HCT116 (cell line): ENCODE data around the gene SDK2. TPM values are rescaled to one million over a fixed set of nuclear protein-coding genes. Genes with fewer than 3 reads are reported as not detected.

Experiments used
- ATAC-seq: fragments of 200-7000 bp; cut with Tn5 transposase; 2 replicates; pipeline ENCODE4 v1.9.1; 2020; ENCODE audit warnings: mild to moderate bottlenecking, moderate library complexity
- BruUV-seq: library from RNA; stranded (reverse); fragments of 400-500 nt; replicated peaks from 2 replicates; lab custom pipeline; 2021; lab: Mats Ljungman, UMichigan
- CTCF ChIA-PET: fragments of 300-600 bp; sonication (Branson Sonifier 250); formaldehyde crosslinking; loops from one replicate; lab custom pipeline; 2021; ENCODE audit warnings: antibody characterized with exemption; lab: Charles Lee
- POLR2A ChIA-PET: fragments of 300-600, 350-600 bp; sonication (Branson Sonifier 250); formaldehyde crosslinking; loops from one replicate; lab custom pipeline; 2021; ENCODE audit warnings: antibody characterized with exemption; lab: Charles Lee
- RAD21 ChIA-PET, 2 experiments: fragments of 300-600 bp; sonication (Branson Sonifier 250); formaldehyde crosslinking; loops; one replicate each; lab custom pipeline; 2023; ENCODE audit warnings: low total read pairs in 2 of 2; ENCODE audit not compliant: uncharacterized antibody in 2 of 2, unreplicated experiment in 2 of 2, low non-redundant PET in 1 of 2; lab: Charles Lee
- DNase-seq: peaks from one replicate; pipeline ENCODE4 v3.0.0-alpha.2; 2010; ENCODE audit warnings: low read depth, low spot score
- H2AFZ ChIP-seq: fragments of 200-600 bp; shearing (Covaris generic), sonication (generic); 2 replicates; pipeline ENCODE4 v1.6.1; 2017; ENCODE audit warnings: low read depth, mixed run types, mixed read lengths, antibody characterized with exemption, low read length; ENCODE audit not compliant: poor library complexity, severe bottlenecking
- H3K27ac ChIP-seq: 2 replicates; pipeline ENCODE4 v1.5.1; 2012; ENCODE audit warnings: low read depth, low read length
- H3K27me3 ChIP-seq: fragments of 200-600 bp; sonication (generic); 2 replicates; pipeline ENCODE4 v1.6.1; 2016; ENCODE audit warnings: mixed run types, low read length, mixed read lengths; ENCODE audit not compliant: insufficient read depth
- H3K36me3 ChIP-seq, 2 experiments: fragments of 200-500 bp in 1 of 2; fragments of 200-600 bp in 1 of 2; sonication (Bioruptor generic) in 1 of 2; sonication (generic) in 1 of 2; 2 replicates each; pipeline versions ENCODE4 v1.5.1 to v1.6.1; 2014 to 2016; ENCODE audit warnings: low read length in 2 of 2, inconsistent platforms in 1 of 2, mixed read lengths in 1 of 2, mixed run types in 1 of 2; ENCODE audit not compliant: insufficient read depth in 2 of 2, control insufficient read depth in 1 of 2
- H3K4me1 ChIP-seq, 2 experiments: fragments of 200-600 bp in 1 of 2; sonication (generic) in 1 of 2; 2 replicates each; pipeline versions ENCODE4 v1.5.1 to v1.6.1; 2012 to 2017; ENCODE audit warnings: low read length in 2 of 2, inconsistent platforms in 1 of 2, mild to moderate bottlenecking in 1 of 2, mixed read lengths in 1 of 2, mixed run types in 1 of 2, moderate library complexity in 1 of 2; ENCODE audit not compliant: insufficient read depth in 2 of 2, control insufficient read depth in 1 of 2
- H3K4me2 ChIP-seq: fragments of 200-600 bp; sonication (generic); 2 replicates; pipeline ENCODE4 v1.6.1; 2017; ENCODE audit warnings: mixed run types, low read length, mixed read lengths
- H3K4me3 ChIP-seq, 2 experiments: fragments of 200-600 bp in 1 of 2; sonication (generic) in 1 of 2; replicated peaks in 1 of 2; 2 replicates each; pipeline ENCODE4 v1.5.1; 2011 to 2016; ENCODE audit warnings: low read length in 2 of 2, control low read depth in 1 of 2, low read depth in 1 of 2, mild to moderate bottlenecking in 1 of 2, mixed read lengths in 1 of 2, mixed run types in 1 of 2
- H3K79me2 ChIP-seq: fragments of 200-600 bp; sonication (generic); 2 replicates; pipeline ENCODE4 v1.6.1; 2017; ENCODE audit warnings: mild to moderate bottlenecking, mixed run types, low read length, moderate library complexity, mixed read lengths; ENCODE audit not compliant: insufficient read depth
- H3K9ac ChIP-seq: fragments of 200-600 bp; sonication (generic); 2 replicates; pipeline ENCODE4 v1.6.1; 2016; ENCODE audit warnings: low read length, mixed read lengths
- H3K9me2 ChIP-seq: fragments of 200-600 bp; sonication (generic), shearing (Covaris generic); 2 replicates; pipeline ENCODE4 v1.6.1; 2017; ENCODE audit warnings: mixed run types, mild to moderate bottlenecking, moderate library complexity; ENCODE audit not compliant: insufficient read depth
- H3K9me3 ChIP-seq, 2 experiments: fragments of 200-500 bp in 1 of 2; fragments of 200-600 bp in 1 of 2; sonication (Bioruptor generic) in 1 of 2; sonication (generic) in 1 of 2; 2 replicates each; pipeline ENCODE4 v1.6.1; 2014 to 2017; ENCODE audit warnings: low read length in 2 of 2, mixed read lengths in 2 of 2, inconsistent platforms in 1 of 2, low read depth in 1 of 2, mild to moderate bottlenecking in 1 of 2, mixed run types in 1 of 2, moderate library complexity in 1 of 2; ENCODE audit not compliant: control insufficient read depth in 1 of 2, insufficient read depth in 1 of 2
- H4K20me1 ChIP-seq: fragments of 200-600 bp; sonication (generic), shearing (Covaris generic); 2 replicates; pipeline ENCODE4 v1.6.1; 2017; ENCODE audit warnings: mixed run types, mild to moderate bottlenecking, moderate library complexity; ENCODE audit not compliant: insufficient read depth
- CBX3 ChIP-seq: IDR thresholded peaks from 2 replicates; pipeline ENCODE4 v1.6.1; 2012; ENCODE audit warnings: low read depth
- EGR1 ChIP-seq: IDR thresholded peaks from 2 replicates; pipeline ENCODE4 v1.6.1; 2012; ENCODE audit warnings: low read depth
- EZH2phosphoT487 ChIP-seq: fragments of 200-600 bp; IDR thresholded peaks from 2 replicates; pipeline ENCODE4 v1.6.1; 2018; ENCODE audit warnings: antibody characterized with exemption, borderline replicate concordance
- POLR2A ChIP-seq: IDR thresholded peaks from 2 replicates; pipeline ENCODE4 v1.7.0; 2011; ENCODE audit warnings: borderline replicate concordance; ENCODE audit not compliant: insufficient read depth, insufficient read length; ENCODE audit errors: extremely low read depth
- POLR2AphosphoS5 ChIP-seq: IDR thresholded peaks from 2 replicates; pipeline ENCODE4 v1.6.1; 2011; ENCODE audit warnings: mild to moderate bottlenecking, low read depth, low read length, moderate library complexity
- RAD21 ChIP-seq: IDR thresholded peaks from 2 replicates; pipeline ENCODE4 v1.6.1; 2012; ENCODE audit warnings: low read depth, mild to moderate bottlenecking
- SIN3A ChIP-seq: IDR thresholded peaks from 2 replicates; pipeline ENCODE4 v1.6.1; 2012; ENCODE audit warnings: low read depth
- SP1 ChIP-seq: IDR thresholded peaks from 2 replicates; pipeline ENCODE4 v1.6.1; 2012; ENCODE audit warnings: low read depth
- YY1 ChIP-seq: IDR thresholded peaks from 2 replicates; pipeline ENCODE4 v1.6.1; 2011; ENCODE audit warnings: low read length, low read depth, moderate library complexity, mild to moderate bottlenecking; ENCODE audit not compliant: insufficient replicate concordance; ENCODE audit errors: extremely low read depth
- intact Hi-C: fragments of 100-400 bp; cut with micrococcal nuclease; formaldehyde crosslinking; loops from 2 replicates; pipeline ENCODE4 v1.10.0; 2022
- total RNA-seq: library from RNA; stranded (reverse); gene quantifications from one replicate; pipeline ENCODE4 v1.2.1, GENCODE V29; 2021; ENCODE audit not compliant: unreplicated experiment
- TF ChIP-seq, protein P1 (sequence below): IDR thresholded peaks from 2 replicates; pipeline ENCODE4 v1.6.1; 2012
- TF ChIP-seq, protein P2 (sequence below): IDR thresholded peaks from 2 replicates; pipeline ENCODE4 v1.6.1; 2011; ENCODE audit warnings: mild to moderate bottlenecking, low read length, moderate library complexity; ENCODE audit not compliant: insufficient replicate concordance; ENCODE audit errors: extremely low read depth
- TF ChIP-seq, protein P3 (sequence below), 3 experiments: fragments of 200-600 bp in 1 of 3; sonication (generic) in 1 of 3; IDR thresholded peaks in 2 of 3; conservative IDR thresholded peaks in 1 of 3; 2 replicates each; pipeline ENCODE4 v1.5.1; 2012 to 2017; ENCODE audit warnings: low read depth in 2 of 3, low read length in 2 of 3, antibody characterized with exemption in 1 of 3, borderline replicate concordance in 1 of 3, control low read depth in 1 of 3, mild to moderate bottlenecking in 1 of 3, mixed read lengths in 1 of 3, mixed run types in 1 of 3, moderate library complexity in 1 of 3; ENCODE audit not compliant: insufficient read depth in 1 of 3

Gene SDK2
- total RNA-seq, 1 experiment from 2014 or later: 0.10 TPM

DNA sequence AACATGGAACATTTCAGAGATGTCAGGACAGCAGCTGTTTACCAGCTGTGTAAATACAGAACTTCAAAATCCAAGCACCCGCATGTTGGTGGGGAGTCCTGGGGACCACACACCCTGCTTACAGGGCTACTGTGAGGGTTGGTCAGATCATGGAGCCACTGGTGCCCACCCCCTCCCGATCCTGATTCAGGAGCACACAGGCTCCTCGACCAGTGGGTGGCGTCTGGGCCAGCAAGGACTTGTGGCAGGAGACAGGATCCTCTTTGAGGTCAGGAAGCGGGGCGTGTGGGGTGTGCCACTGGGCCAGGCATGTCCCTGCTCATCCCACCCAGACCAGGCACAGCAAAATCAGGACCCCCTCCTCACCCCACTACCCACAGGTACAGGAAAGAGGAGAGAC lies 83.6 kb downstream of the SDK2 start:
- POLR2A ChIA-PET: no interaction called here
- no peaks in the 10 kb centered on the region for H4K20me1 ChIP-seq
- DNase-seq: peak; percentile 27

DNA sequence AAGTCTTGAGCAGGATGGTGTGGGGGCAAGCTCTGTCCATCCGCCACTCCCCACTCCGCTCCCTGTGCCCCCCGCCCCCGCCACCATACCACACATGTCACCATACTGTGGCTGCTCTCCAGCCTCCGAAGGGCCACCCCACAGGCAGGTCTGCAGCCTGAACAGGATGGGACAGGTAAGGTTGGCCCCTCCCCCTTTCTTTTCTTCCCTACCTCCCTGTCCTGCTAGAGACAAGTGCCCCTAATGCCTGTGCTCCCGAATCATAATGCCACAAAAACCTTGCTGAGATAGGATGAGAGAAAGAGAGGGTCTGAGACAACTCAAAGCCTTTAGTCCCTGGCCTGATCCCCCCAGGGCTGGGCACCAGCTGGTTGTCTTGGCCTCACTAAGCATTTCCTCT lies 84.7 kb downstream of the SDK2 start:
- Histone ChIP-seq H3K79me2 (no peaks in the 10 kb centered on the region), H3K27ac (no peak overlapping the region), H3K9me3 (no peaks in the 10 kb centered on the region), H3K4me2 (no peak overlapping the region), H3K36me3 (no peaks in the 10 kb centered on the region), H2AFZ (no peak overlapping the region), H3K4me1 (no peaks in the 10 kb centered on the region), H3K4me3 (no peak overlapping the region), H3K9ac (no peak overlapping the region), H4K20me1 (no peaks in the 10 kb centered on the region), H3K9me2 (no peaks in the 10 kb centered on the region), H3K27me3 (peaks cover 24% of the 10 kb centered on the region)
- ChIA-PET RAD21 (no interaction called here), POLR2A (no interaction called here), CTCF (no interaction called here)
- ATAC-seq (no peak), DNase-seq (no peak)
- intact Hi-C loops: no loop called here
- no TSS peak for BruUV-seq
- TF ChIP-seq POLR2A: no peak
- no peak for TF ChIP-seq CBX3
- TF ChIP-seq POLR2AphosphoS5: no peak
- TF ChIP-seq, protein P1, sequence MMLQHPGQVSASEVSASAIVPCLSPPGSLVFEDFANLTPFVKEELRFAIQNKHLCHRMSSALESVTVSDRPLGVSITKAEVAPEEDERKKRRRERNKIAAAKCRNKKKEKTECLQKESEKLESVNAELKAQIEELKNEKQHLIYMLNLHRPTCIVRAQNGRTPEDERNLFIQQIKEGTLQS: no peak
- TF ChIP-seq YY1: no peak
- TF ChIP-seq, protein P2, sequence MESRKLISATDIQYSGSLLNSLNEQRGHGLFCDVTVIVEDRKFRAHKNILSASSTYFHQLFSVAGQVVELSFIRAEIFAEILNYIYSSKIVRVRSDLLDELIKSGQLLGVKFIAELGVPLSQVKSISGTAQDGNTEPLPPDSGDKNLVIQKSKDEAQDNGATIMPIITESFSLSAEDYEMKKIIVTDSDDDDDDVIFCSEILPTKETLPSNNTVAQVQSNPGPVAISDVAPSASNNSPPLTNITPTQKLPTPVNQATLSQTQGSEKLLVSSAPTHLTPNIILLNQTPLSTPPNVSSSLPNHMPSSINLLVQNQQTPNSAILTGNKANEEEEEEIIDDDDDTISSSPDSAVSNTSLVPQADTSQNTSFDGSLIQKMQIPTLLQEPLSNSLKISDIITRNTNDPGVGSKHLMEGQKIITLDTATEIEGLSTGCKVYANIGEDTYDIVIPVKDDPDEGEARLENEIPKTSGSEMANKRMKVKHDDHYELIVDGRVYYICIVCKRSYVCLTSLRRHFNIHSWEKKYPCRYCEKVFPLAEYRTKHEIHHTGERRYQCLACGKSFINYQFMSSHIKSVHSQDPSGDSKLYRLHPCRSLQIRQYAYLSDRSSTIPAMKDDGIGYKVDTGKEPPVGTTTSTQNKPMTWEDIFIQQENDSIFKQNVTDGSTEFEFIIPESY: no peak
- TF ChIP-seq SP1: no peak
- TF ChIP-seq, protein P3, sequence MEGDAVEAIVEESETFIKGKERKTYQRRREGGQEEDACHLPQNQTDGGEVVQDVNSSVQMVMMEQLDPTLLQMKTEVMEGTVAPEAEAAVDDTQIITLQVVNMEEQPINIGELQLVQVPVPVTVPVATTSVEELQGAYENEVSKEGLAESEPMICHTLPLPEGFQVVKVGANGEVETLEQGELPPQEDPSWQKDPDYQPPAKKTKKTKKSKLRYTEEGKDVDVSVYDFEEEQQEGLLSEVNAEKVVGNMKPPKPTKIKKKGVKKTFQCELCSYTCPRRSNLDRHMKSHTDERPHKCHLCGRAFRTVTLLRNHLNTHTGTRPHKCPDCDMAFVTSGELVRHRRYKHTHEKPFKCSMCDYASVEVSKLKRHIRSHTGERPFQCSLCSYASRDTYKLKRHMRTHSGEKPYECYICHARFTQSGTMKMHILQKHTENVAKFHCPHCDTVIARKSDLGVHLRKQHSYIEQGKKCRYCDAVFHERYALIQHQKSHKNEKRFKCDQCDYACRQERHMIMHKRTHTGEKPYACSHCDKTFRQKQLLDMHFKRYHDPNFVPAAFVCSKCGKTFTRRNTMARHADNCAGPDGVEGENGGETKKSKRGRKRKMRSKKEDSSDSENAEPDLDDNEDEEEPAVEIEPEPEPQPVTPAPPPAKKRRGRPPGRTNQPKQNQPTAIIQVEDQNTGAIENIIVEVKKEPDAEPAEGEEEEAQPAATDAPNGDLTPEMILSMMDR (IDR thresholded peaks at IDR 0.05 in 2 of 3, conservative IDR thresholded peaks at IDR 0.05 in 1 of 3; ENCODE audit: borderline replicate concordance in 1 of 3, insufficient read depth in 1 of 3, low read depth in 2 of 3, low read length in 2 of 3): no peak

More for the DNA sequence above, 83.6 kb downstream of the SDK2 start:
- Histone ChIP-seq H3K9me2 (no peaks in the 10 kb centered on the region), H3K4me2 (no peak overlapping the region), H3K4me1 (no peaks in the 10 kb centered on the region), H3K79me2 (no peaks in the 10 kb centered on the region), H3K36me3 (no peaks in the 10 kb centered on the region), H2AFZ (no peak overlapping the region), H3K27me3 (peaks cover 20% of the 10 kb centered on the region), H3K27ac (no peak overlapping the region), H3K9me3 (no peaks in the 10 kb centered on the region)
- ChIA-PET RAD21 (no interaction called here), CTCF (no interaction called here)
- BruUV-seq: no TSS peak
- TF ChIP-seq, protein P3 (IDR thresholded peaks at IDR 0.05 in 2 of 3, conservative IDR thresholded peaks at IDR 0.05 in 1 of 3; ENCODE audit: borderline replicate concordance in 1 of 3, insufficient read depth in 1 of 3, low read depth in 2 of 3, low read length in 2 of 3): peak; percentile 20 to 64 (median 57); a peak in 5 of 6 replicates
- no peak for TF ChIP-seq SIN3A
- no peak for TF ChIP-seq EGR1
- TF ChIP-seq EZH2phosphoT487: no peak
- TF ChIP-seq, protein P1: no peak
- peak; percentile 32; the same call in 1 of the 2 replicates for TF ChIP-seq RAD21
- TF ChIP-seq, all 23 proteins: peak for 2
- Histone ChIP-seq H3K9ac (no peak overlapping the region), H3K4me3 (no peak overlapping the region)
- intact Hi-C loops: no loop called here
- ATAC-seq: peak; percentile 93
